Astrocyte of the hippocampus (primary cell): ENCODE data around the gene ARL15.

ENCODE experiments used
- DNase-seq: peaks from one replicate; pipeline ENCODE4 v3.0.0; 2011; ENCODE audit warnings: low read depth, low spot score

The ARL15 gene

DNA sequence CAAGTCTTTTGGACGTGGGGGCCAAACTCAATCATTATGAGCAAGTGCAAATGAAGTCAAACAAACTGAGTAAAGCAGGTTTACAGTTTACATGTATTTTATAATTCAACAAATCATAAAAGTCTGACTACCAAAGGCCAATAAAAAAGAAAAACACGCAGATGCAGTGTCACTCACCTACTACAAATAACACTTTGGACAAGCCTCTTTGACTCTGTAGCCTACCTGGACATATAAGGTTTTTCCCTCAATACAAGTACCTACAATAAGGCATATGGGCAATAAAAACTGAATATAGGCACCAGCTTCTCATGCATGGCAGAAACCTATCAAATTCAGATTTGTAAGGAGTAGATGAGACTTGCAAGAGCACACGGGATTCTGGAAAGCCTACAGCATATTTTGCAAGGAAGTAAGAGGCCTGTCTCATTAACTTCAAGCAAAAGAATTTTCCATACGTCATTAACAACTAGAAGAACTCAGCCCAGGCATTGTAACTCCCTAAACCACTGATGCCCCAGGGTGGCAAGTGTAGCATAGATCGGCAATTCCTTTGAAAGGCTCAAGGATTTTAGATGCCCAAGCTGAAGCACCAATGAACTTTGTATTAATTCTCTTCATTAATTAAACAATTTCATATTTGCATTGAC, 21.7 kb downstream of the ARL15 start:
- no peak for DNase-seq

DNA sequence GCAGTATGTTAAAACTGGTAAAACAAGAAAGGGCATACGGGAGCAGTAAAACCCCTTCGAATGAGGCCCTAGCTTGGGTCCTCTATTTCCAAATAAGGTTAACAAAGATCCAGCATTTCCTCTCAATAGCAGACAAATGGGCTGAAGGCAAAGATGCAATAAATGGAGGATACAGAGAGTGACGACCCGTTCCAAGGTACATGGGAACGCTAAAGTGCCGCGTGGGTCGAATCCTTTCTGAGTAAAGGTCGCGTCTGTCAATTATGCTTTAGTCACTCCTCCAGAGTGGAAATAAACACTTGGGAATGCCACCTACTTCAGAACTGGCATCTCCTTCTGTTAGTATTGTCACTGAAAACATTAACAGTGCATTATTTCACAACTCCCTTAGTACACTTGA, 24.7 kb downstream of the ARL15 start:
- DNase-seq, result no peak

DNA sequence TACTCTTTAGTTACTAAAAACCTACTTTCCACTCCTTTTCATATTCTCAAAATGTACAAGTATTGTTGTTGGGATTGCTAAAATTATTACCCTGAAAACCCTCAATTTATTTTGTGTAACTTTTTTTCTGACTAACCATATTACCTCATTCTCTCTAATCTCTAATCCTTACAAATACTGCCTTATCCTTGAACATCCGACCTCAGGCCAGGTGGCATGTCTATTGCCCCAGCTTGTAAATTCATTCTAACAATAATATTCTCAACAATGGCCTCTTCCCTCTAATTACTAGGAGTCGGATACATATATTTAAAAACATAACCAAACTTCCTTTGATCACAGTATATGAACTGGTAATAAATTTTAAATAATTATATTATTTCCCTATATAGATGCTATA, 25.8 kb downstream of the ARL15 start:
- DNase-seq, result no peak

DNA sequence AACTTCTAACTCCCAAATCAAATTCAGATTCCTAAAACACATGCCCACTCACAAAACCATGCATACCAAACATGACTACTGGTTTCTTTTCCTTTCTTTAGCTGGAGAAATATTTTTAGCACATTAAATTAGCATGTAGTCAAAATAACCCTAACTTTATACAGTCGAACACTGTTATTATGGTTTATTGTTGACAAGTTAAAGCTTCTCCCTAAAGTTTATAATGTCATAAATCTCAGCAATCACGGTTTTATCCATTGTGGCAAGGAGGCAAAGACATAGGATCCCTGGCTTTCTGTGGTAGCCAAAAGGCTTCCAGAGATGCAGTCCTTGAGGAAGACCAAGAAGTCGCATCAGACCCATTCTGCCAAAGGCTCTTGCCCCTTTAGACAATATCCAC, 27.5 kb downstream of the ARL15 start:
- no peak for DNase-seq

DNA sequence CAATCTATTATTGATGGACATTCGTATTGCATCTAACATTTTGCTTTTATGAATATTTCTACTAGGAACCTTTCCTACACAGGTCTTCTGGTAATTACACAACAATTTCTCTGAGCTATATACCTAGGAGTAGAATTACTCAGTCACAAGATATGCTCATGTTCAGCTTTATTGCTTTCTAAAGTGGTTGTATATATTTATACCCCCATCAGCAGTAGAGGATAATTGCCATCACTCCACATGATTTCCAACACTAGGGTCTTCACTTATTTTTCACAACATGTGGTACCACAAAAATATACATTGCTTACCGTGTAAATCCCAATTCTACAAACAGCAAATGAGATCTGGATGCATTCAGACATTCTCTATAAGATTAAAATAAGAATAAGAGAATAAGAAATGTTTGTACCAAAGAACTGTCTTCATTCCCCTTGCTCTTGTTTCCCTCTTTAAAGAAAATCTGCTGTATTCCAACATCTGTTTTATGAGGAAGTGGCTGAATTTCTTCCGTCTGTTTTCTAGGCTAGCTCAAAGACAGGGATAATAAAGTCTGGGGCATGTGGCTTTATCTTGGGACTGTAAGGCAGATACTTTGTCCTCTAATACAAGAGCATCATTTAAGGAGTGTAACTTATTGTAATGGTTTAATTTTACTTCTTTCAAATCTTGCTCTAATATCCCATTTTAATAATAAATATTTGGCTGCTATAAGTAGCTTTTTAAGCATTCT, 28.2 kb downstream of the ARL15 start:
- DNase-seq, result no peak

DNA sequence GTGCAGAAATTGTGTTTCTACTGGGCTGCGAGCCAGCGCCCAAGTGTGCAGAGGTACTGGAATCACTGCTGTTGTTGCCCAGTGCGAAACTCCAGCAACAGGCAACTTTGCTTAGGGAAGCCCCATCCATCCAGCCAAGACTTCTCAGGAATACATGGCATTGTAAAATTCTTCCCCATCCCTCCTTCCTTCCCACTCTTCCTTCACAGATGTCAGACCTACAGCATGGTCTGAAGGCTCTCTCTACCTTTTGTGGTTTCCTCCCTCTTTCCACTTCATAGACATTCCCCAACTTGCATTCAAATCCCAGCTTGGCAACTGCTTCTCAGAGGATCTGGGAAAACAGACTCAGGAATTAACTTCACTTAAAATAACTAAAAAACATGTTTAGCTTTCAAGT, 30.4 kb downstream of the ARL15 start:
- DNase-seq, result no peak

DNA sequence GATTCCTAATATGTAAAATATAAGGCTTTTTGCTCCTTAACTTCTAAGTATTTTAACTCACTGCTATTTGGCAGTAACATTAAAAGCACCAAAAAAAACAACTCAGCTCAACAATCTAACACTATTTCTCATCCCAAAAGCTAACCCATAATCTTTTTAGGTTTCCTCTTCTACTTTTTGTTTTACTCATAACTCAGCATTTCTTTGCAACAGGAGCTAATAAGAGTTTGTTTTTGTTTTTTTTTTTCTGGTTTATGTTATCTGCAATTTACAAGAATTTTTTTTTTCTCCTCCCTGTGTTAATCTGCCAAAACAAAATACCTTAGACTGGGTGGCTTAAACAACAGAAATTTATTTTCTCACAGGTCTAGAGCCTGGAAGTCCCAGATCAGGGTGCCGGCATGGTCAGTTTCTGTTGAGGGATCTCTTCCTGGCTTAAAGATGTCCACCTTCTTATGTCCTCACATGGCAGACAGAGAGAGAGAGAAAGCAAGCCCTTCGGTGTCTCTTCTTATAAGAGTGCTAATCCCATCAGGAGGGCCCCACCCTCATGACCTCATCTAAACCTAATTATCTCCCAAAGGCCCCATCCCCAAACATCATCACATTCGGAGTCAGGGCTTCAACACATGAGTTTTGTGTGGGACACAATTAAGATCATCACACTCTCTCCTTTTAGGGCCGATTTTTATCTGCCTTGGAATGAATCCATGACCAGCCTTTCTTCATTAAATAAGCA, 31.2 kb downstream of the ARL15 start:
- no peak for DNase-seq

DNA sequence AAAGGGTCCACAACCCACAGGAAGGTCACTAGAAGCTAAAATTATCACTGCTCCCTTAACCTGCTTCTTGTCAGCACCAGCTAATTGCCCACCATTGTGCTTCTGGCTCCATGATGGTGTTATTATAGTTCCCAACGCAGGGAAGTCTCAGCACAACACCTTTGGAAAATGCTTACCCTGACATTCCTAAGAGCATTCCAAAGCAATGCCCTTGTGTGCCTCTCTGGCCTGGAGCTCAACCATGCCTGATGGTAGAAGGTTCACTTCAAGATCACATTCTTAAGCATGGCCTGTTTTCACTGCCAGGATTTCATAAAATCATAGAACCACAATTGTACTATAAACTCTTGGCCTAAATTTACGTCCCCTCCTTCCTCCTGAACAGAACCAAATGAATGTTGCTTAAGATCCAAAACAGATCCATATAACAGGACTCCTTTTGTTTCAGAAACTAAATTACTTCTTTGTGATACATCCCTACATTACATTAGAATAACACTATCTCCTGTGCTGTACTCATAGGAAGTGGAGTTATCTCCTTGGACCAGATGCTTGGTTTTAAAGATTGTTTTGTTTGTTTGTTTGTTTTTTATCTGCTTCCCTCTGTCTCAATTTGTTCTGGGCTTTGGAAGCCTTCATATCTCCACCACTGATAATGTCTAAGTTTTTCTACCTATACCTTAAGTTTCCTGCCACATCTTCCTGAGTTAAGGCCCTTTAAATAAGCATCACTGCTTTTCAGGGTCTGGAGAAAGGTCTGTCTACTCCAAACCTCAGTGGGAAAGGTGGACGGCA, 32.1 kb downstream of the ARL15 start:
- DNase-seq, result peak; percentile 14

DNA sequence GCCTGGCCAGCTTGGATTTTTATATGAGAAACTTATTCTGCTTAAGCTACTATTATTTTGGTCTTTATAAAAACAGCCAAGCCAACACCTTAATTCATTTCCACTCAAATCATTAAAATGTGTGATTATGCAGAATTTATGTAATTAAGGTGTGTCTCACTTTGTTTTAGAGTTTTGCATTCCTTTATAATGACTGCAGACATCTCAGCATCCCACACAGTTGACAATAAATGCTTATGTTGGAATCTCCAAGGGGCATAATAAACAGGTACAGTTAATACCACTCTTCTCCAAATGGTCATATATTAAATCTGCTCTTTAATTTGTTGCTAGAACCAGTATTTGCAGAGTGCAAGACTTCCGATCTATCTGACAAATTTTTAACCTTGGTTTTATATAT, 34.3 kb downstream of the ARL15 start:
- DNase-seq, result no peak

DNA sequence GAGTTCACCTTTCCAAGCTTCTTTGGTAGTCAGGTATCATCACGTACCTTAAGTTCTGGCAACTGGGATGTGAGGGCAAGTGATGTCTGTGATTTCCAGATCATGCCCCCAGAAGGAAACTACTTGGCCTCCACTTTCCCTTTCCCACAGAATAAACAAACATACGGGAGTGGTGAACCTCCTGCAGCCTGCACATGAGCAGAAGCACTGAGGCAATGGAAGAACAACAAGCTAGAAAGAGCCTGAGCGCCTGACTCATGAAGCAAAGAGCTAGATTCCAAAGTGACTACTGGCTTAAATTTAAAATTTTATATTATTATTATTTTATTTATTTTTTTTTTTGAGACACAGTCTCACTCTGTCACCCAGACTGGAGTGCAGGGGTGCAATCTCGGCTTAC, 35.0 kb downstream of the ARL15 start:
- DNase-seq, result peak; percentile 32

DNA sequence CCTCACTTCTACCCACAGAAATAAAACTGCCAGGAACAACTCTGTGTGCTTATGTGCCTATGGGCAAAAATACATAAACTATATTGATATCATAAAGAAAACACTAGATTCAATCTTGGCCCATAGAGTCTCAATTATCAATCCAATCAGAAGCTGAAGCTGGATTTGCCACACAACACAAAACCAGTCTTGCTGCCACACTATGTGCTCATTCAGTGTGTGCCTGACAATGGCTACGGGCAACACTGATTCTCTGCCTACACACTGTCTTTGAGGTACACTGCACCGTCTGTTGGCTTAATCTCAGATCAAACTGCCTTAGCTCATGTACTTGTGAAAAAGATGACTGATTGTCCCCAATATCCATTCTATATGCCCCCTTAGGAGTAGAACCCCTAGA, 35.4 kb downstream of the ARL15 start:
- no peak for DNase-seq

DNA sequence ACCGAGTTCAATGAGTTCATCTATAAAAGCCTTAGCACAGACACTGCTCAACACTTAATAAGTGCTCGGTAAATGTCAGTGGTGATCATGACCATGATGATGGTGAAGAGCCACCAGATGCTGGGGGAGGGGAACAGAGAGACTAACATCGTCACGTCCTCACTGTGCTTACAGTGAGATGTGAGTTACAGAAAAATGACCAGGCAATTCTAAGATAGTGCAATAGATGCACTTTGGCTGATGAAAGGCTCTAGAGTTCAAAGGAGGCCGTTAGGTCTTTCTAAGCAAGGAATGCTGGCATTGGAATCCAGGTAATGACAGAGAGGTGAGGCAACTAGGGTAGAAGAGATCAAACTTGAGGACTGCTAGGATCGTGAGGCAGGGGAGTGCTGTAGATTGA, 36.7 kb downstream of the ARL15 start:
- DNase-seq, result no peak

DNA sequence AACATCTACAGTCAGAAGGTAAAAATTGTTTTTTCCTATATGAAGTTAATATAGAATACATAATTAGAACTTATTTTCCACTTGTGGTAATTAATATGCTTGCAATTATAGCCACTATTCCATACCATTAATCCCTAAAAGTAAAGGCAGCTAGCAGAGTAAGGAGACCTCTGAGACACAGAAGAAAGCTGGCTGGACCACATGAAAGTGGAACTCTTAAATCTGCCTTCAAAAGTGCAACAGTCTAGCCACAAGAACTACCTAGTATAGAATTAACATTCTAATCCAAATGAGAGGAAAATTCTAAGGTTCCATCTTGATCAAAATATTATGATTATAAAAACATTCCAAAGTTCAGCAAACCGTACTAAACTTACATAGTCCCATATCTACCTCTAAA, 37.6 kb downstream of the ARL15 start:
- no peak for DNase-seq

DNA sequence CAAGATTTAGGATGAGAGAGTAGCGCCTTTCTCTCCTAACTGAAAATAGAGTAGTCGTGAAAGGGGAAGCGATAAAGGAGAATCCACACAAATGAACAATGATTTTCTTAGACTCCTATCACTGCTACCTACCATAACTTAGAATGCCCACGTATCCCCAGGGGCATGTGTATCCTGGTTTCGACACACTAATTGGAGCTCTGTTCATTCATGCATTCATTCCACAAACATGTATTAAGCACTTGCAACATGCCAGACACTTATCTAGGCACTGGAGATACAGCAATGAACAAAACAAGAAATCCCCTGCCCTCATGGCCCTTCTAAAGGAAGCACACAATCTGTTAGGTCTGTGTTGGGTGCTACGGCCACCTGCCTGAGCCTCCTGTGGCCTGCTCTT, 40.0 kb downstream of the ARL15 start:
- DNase-seq, result no peak

DNA sequence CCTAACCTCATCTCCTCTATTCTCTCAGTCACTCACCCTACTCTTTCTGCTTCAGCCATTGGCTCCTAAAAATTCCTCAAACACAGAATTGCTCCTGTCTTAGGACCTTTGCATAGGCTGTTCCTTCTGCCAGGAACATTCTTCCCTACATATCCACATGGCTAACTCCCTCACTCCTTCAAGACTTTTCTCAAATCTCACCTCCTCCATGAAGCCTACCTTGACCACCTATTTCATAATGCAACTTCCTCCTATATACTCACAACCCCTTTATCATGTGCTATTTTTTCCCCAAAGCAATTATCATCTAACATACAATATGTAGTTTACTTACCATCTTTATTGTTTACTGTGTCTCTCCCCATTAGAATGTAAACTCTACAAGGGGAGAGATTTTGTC, 45.8 kb downstream of the ARL15 start:
- no peak for DNase-seq

DNA sequence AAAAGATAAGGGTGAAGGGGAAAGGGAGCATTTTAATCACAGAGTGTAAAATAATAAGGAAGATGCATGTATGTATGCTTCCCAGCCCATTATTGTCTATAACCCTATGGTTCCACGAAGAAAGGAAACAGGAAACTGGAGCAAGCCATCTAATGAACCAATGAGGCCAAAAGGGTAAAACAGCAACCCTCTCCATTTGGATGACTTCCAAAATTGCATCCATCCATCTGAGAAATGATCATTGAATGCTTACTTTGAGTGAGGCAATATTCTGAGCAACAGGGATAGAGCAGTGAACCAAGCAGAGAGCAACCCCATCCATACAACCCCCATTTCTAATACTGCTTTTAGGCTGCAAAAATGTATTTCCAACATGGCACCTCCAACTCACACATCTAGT, 46.9 kb downstream of the ARL15 start:
- no peak for DNase-seq

DNA sequence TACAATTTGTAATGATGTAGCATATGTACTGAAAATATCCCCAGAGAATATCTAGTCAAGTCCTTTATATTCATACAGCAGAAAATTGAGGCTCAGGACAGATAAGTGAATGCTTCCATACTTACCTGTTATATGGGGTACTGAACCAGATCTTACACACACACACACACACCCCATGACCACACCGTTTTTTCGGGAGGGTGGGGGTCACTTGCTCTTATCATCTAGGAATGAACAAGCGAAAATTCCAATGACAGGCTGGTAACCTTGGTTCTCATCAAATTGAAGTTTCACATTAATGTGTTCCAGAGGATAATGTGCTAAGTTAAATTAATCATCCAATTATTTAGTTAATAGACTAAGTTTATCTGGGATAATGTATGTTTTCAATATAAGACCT, 48.8 kb downstream of the ARL15 start:
- no peak for DNase-seq

DNA sequence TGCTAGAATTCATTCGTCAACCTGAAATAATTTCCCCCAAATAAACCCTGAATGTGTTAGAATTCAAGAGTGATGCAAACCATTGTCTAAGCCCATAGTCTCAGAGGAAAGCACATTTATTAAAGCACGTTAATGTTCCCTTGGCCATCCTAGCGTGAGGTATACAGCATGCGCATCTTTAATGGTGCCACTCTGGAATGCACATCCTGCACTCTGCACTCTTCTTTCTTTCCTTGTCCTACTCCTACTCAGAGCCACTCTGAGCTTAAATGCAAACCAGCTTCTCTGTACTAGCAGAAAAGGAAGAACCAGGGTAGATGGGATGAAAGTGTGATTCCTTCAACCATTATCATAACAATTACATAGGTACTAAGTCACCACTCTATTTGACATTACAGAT, 50.4 kb downstream of the ARL15 start:
- DNase-seq, result no peak

DNA sequence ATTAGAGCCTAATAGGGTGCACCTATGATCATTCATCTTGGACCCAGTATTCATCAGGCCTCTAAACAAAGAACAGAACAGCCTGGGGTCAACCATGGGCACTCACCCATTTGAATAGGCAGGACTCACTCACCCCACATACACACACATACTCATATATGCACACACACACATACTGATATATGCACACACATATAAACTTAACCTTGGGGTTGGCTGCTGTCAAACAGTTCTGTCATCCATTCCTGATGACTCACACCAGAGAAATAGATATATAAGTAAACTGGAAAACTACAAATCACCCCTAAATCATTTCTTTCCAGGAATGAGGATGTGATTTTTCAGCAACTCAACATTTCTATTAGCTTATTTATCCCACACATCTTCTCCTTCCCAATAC, 51.3 kb downstream of the ARL15 start:
- peak; percentile 3 for DNase-seq

DNA sequence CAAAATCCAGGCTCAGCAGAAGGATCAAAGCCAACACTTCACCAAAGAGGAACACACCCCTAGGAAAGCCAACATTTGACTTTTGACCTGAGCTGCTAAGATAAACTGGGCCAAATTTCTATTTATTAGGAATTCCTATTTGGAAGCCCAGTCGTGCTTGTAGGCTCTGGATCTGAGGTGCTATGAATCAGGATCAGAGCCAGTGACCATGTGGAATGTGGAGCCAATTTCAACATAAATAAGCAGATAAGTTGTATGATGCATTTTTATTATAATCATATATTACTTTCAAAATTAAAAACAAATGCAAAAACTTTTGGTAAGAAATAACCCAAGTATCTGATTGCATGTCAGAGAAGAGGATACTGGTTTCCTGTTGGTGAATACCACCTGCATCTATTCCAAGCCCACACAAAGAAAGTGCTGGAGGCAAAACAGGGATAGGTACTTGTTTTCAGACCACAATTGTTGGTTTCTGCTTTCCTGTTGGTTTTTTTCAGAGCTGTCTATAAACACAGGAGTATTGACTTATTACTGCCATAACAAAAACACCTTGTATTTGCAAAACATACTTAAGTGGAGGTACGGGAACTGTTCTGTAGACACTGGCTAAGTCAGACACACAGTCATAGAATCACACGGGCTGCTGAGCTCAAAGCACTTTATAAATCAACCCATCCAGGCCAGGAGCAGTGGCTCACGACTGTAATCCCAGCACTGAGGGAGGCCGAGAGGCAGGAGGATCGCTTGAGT, 52.8 kb downstream of the ARL15 start:
- no peak for DNase-seq

DNA sequence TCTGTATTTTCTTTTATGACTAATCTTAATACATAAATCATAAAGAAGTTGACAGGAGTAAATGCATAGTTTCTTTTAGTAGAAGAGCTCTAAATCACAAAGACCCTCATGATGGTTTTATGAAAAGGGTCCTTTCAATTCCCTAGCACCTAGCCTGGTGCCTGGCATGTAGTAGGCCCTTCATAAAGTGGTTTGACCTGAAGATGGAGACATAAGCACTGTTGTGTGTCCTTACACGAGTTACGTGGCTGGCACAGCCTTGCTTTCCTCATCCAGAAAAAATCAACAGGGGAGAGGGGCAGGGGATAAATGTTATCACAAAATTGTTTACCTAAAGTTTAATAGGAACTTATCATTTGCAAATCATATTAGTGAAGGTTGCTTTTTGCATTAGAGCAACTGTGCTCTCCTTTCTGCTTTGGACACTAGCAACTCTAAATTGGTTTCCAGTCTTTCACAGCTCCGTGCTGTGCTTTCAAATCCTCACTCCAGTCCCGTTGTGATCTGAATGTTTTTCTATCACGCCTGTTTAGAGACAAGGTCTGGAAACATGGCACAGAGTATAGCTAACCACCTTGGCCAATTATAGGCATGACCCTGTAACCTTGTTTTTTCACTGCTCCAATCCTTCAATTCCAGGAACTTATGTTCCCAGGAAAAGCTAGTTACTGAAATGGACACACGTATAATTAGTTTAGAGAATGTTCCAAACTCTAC, 55.7 kb downstream of the ARL15 start:
- DNase-seq, result peak; percentile 20
